Tibial artery (tissue), 4 donors: Measurements from ENCODE around the gene EGR2.

ENCODE experiments used
- DNase-seq, 2 donors: peaks; one replicate each; pipeline ENCODE4 v3.0.0-alpha.2; 2019
- H3K27ac ChIP-seq, 2 donors: fragments of 200-600 bp; sonication (generic) in 1 of 2; 1 replicate in 1 of 2; 2 replicates in 1 of 2; pipeline ENCODE4 v1.5.1; 2018 to 2019; ENCODE audit warnings: mild to moderate bottlenecking in 1 of 2
- H3K27me3 ChIP-seq, 2 donors: fragments of 200-600 bp; sonication (generic) in 1 of 2; one replicate each; pipeline versions ENCODE4 v1.5.1 to v1.6.0; 2016 to 2019
- H3K36me3 ChIP-seq, 3 donors: fragments of 200-600 bp; sonication (generic) in 2 of 3; one replicate each; pipeline ENCODE4 v1.5.1; 2016 to 2019; ENCODE audit warnings: mild to moderate bottlenecking in 2 of 3
- H3K4me1 ChIP-seq, 4 donors: fragments of 200-600 bp; sonication (generic) in 2 of 4; 1 replicate in 3 of 4; 2 replicates in 1 of 4; pipeline ENCODE4 v1.5.1; 2016 to 2019
- H3K4me3 ChIP-seq, 2 donors: fragments of 200-600 bp; sonication (generic) in 1 of 2; 1 replicate in 1 of 2; 2 replicates in 1 of 2; pipeline ENCODE4 v1.5.1; 2018 to 2019; ENCODE audit warnings: mild to moderate bottlenecking in 2 of 2
- H3K9me3 ChIP-seq, 3 donors: fragments of 200-600 bp; sonication (generic) in 1 of 3; one replicate each; pipeline ENCODE4 v1.5.1; 2016 to 2019
- intact Hi-C: fragments of 100-400 bp; cut with DNase I; formaldehyde crosslinking; loops from one replicate; pipeline ENCODE4 v1.15.0; 2023; ENCODE audit warnings: low total_unique reads
- TF ChIP-seq, protein P1 (sequence below), 2 experiments: fragments of 200-600 bp in 1 of 2; fragments of 450-650 bp in 1 of 2; IDR thresholded peaks; one replicate each; pipeline ENCODE4 v1.5.1; 2017 to 2019; ENCODE audit warnings: antibody characterized with exemption in 2 of 2, mild to moderate bottlenecking in 1 of 2, moderate library complexity in 1 of 2

The EGR2 gene

DNA sequence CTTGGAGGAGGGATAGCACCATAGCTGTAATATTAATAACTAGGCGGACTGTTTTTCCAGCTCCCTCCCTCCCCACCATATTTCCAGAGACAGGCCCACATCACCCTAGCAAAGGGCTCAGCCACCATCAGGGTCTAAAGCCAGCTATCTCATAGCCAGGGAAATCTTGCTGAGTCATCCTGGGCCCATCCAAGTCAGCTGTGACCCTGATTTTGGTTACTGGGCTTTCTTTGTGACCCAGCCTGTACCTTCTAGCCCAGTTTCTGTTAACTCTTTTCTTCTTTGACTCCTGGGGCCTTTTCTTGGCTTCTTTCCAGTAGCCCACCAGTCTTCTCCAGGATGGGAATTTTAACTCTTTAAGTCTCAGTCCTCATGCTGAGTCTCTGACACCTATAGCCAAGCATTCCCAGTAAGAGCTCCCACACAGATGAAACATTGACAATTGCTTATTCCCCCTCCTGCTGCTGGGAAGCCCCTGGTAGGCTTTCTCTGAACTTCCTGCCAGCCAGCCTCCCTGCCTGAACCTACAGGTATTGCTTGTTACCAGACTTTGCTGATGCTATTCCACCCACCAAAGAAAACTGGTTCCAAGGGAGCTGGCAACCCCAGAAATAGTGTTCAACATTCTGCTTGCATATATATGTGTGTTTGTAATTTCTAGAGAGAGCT lies 46.5 kb downstream of the EGR2 start:
- TF ChIP-seq, protein P1, sequence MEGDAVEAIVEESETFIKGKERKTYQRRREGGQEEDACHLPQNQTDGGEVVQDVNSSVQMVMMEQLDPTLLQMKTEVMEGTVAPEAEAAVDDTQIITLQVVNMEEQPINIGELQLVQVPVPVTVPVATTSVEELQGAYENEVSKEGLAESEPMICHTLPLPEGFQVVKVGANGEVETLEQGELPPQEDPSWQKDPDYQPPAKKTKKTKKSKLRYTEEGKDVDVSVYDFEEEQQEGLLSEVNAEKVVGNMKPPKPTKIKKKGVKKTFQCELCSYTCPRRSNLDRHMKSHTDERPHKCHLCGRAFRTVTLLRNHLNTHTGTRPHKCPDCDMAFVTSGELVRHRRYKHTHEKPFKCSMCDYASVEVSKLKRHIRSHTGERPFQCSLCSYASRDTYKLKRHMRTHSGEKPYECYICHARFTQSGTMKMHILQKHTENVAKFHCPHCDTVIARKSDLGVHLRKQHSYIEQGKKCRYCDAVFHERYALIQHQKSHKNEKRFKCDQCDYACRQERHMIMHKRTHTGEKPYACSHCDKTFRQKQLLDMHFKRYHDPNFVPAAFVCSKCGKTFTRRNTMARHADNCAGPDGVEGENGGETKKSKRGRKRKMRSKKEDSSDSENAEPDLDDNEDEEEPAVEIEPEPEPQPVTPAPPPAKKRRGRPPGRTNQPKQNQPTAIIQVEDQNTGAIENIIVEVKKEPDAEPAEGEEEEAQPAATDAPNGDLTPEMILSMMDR (IDR thresholded peaks at IDR 0.05) = no peak
- Histone ChIP-seq H3K4me3 (no peak overlapping the region), H3K9me3 (no peaks in the 10 kb centered on the region), H3K36me3 (no peaks in the 10 kb centered on the region), H3K27ac (no peak overlapping the region), H3K4me1 (peaks cover 0 to 7% (median 3%) of the 10 kb centered on the region in 4 donors), H3K27me3 (no peaks in the 10 kb centered on the region)
- no peak for DNase-seq
- intact Hi-C loops = no loop called here

DNA sequence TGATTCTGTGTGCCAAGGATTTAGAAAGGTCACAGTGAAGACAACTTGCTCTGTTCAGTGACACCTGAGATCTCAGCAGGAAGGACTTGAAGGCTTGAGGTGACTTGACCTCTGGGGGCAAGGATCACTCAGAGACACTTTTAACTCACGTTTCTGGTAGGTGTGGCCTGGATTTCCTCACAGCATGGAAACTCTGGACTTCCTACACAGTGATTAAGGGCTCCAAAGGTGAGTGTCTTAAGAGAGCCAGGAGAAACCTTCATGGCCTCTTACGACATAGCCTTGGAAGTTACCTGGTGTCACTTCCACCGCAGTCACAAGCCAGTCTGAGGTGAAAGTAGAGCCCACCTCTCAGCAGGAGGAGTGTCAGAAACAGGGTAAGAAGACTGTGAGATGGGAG lies 49.8 kb downstream of the EGR2 start:
- DNase-seq = no peak
- H3K27me3 ChIP-seq = no peaks in the 10 kb centered on the region
- H3K9me3 ChIP-seq = no peaks in the 10 kb centered on the region
- TF ChIP-seq, protein P1 (IDR thresholded peaks at IDR 0.05) = no peak
- no peak overlapping the region for H3K4me3 ChIP-seq
- H3K27ac ChIP-seq = no peak overlapping the region
- H3K4me1 ChIP-seq = peaks cover 0 to 7% (median 3%) of the 10 kb centered on the region in 4 donors
- intact Hi-C loops = no loop called here
- H3K36me3 ChIP-seq = no peaks in the 10 kb centered on the region

DNA sequence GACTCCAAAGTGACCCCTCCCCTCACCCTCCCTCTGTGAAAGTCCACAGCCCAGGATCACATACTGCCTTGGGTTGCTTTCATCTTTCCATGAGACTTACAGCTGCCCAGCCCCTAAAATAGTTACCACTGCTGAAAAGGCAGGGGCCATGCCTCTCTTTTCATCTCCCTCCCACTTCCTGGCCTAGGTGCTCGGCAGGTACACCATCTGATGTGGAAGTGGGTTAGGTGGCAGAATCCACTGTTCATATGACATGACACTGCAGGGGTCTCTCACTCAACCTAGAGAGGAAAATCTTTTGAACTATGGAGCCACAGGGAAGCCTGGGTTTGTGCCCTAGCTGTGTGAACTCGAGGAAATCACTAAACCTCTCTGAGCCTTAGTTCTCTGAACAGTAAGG lies 50.4 kb downstream of the EGR2 start:
- Histone ChIP-seq H3K4me3 (no peak overlapping the region), H3K9me3 (no peaks in the 10 kb centered on the region), H3K4me1 (peaks cover 0 to 7% (median 3%) of the 10 kb centered on the region in 4 donors), H3K27me3 (no peaks in the 10 kb centered on the region), H3K36me3 (no peaks in the 10 kb centered on the region), H3K27ac (no peak overlapping the region)
- no peak for DNase-seq
- intact Hi-C loops = no loop called here
- TF ChIP-seq, protein P1 (IDR thresholded peaks at IDR 0.05) = no peak

DNA sequence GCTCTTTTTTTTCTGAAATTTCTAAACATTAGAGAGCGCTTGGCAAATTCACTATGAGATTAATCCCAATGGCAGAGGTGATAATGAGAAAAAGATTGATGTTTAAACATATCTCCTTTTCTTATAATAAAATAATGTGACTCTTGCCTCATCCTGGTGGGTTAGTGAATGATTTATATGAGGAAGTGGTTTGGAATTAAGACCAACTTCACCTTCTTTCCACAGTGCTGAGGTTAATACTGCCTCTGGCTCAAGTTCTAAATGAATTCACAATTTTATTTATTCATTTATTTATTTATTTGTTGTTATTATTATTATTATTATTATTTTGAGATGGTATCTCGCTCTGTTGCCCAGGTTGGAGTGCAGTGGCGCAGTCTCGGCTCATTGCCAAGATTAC lies 52.2 kb downstream of the EGR2 start:
- H3K4me1 ChIP-seq = no peaks in the 10 kb centered on the region
- no peak overlapping the region for H3K4me3 ChIP-seq
- no peaks in the 10 kb centered on the region for H3K27me3 ChIP-seq
- no peak for DNase-seq
- no peak overlapping the region for H3K27ac ChIP-seq
- H3K36me3 ChIP-seq = no peaks in the 10 kb centered on the region
- intact Hi-C loops = no loop called here
- TF ChIP-seq, protein P1 (IDR thresholded peaks at IDR 0.05) = no peak
- no peaks in the 10 kb centered on the region for H3K9me3 ChIP-seq

DNA sequence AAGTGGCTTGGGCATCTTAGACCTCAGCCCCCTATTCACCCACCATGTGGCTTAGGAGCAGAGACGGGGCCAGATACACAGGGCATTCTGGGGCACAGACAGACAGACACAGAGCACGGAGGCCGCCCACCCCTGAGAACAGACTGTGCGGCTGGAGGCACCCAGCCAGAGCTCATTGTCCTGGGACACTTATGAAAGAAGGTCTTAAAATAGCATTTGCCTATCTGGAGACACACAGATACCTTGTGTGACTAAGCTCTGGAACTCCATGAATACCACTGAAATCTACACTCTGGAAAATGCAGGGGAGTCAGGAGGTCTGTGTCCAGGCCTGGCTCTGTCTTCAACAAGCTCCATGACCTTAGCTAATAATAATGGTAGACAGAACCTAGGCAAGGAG lies 53.0 kb downstream of the EGR2 start:
- intact Hi-C loops = no loop called here
- Histone ChIP-seq H3K36me3 (no peaks in the 10 kb centered on the region), H3K4me1 (no peaks in the 10 kb centered on the region), H3K4me3 (no peak overlapping the region), H3K9me3 (no peaks in the 10 kb centered on the region), H3K27me3 (no peaks in the 10 kb centered on the region), H3K27ac (no peak overlapping the region)
- TF ChIP-seq, protein P1 (IDR thresholded peaks at IDR 0.05) = no peak
- DNase-seq = no peak
